ENCODE data around the gene HEYL. TPM values are rescaled to one million over a fixed set of nuclear protein-coding genes. Genes with fewer than 3 reads are reported as not detected.

Gene HEYL
- total and polyA plus RNA-seq, 4 donors = 7.6 to 19.6 (median 10.9) TPM

- ATAC-seq (ENCODE audit: insufficient read depth, low FRiP score) = no peak
- Histone ChIP-seq H3K27ac (ENCODE audit: low read depth in 1 of 2, low read length in 1 of 2) (no peak overlapping the region), H3K27me3 (ENCODE audit: control insufficient read depth in 3 of 3, insufficient read depth in 3 of 3, low read length in 2 of 3) (no peaks in the 10 kb centered on the region), H3K36me3 (ENCODE audit: control insufficient read depth in 4 of 4, insufficient read depth in 4 of 4, low read length in 4 of 4) (no peaks in the 10 kb centered on the region), H3K4me3 (no peak overlapping the region), H3K9ac (ENCODE audit: insufficient read depth in 1 of 2, low read length in 2 of 2) (no peak overlapping the region), H3K4me1 (ENCODE audit: control insufficient read depth in 5 of 5, insufficient read depth in 5 of 5, low read length in 5 of 5) (no peaks in the 10 kb centered on the region), H3K9me3 (ENCODE audit: control insufficient read depth in 4 of 4, insufficient read depth in 3 of 4, low read length in 3 of 4) (peaks cover 0 to 2% (median 0%) of the 10 kb centered on the region in 4 donors)
- no peak for TF ChIP-seq CTCF (IDR thresholded peaks at IDR 0.05; ENCODE audit: control extremely low read depth, extremely low read depth)
- DNase-seq = no peak
- 91 to 93% methylated on average over 4 of the region's 4 CpGs for WGBS, 2 donors
Measured at GRCh38 chr1:39617488-39618049, 21.9 kb downstream of the HEYL start.

GRCh38 chr1:39615086-39615673, 24.3 kb downstream of the HEYL start:
- H3K27ac ChIP-seq (ENCODE audit: low read depth in 1 of 2, low read length in 1 of 2) = no peak overlapping the region
- no peaks in the 10 kb centered on the region for H3K36me3 ChIP-seq (ENCODE audit: control insufficient read depth in 4 of 4, insufficient read depth in 4 of 4, low read length in 4 of 4)
- TF ChIP-seq CTCF (IDR thresholded peaks at IDR 0.05; ENCODE audit: control extremely low read depth, extremely low read depth) = no peak
- no peak overlapping the region for H3K9ac ChIP-seq (ENCODE audit: insufficient read depth in 1 of 2, low read length in 2 of 2)
- H3K27me3 ChIP-seq (ENCODE audit: control insufficient read depth in 3 of 3, insufficient read depth in 3 of 3, low read length in 2 of 3) = no peaks in the 10 kb centered on the region
- no peak overlapping the region for H3K4me3 ChIP-seq
- DNase-seq (peak; percentile 31 to 47 (median 31)), ATAC-seq (ENCODE audit: insufficient read depth, low FRiP score) (no peak)
- no peaks in the 10 kb centered on the region for H3K4me1 ChIP-seq (ENCODE audit: control insufficient read depth in 5 of 5, insufficient read depth in 5 of 5, low read length in 5 of 5)
- H3K9me3 ChIP-seq (ENCODE audit: control insufficient read depth in 4 of 4, insufficient read depth in 3 of 4, low read length in 3 of 4) = peaks cover 0 to 2% (median 0%) of the 10 kb centered on the region in 4 donors
- WGBS, 2 donors = 64 to 70% methylated on average over 8 of the region's 8 CpGs

- no peak for ATAC-seq (ENCODE audit: insufficient read depth, low FRiP score)
- WGBS, 2 donors = 95 to 96% methylated on average over 6 of the region's 6 CpGs
- no peak for TF ChIP-seq CTCF (IDR thresholded peaks at IDR 0.05; ENCODE audit: control extremely low read depth, extremely low read depth)
Measured at GRCh38 chr1:39614488-39614887, 25.0 kb downstream of the HEYL start.

More at GRCh38 chr1:39614488-39614887, 25.0 kb downstream of the HEYL start:
- DNase-seq = no peak
- H3K9me3 ChIP-seq (ENCODE audit: control insufficient read depth in 4 of 4, insufficient read depth in 3 of 4, low read length in 3 of 4) = peaks cover 0 to 2% (median 0%) of the 10 kb centered on the region in 4 donors
- no peaks in the 10 kb centered on the region for H3K36me3 ChIP-seq (ENCODE audit: control insufficient read depth in 4 of 4, insufficient read depth in 4 of 4, low read length in 4 of 4)
- no peaks in the 10 kb centered on the region for H3K27me3 ChIP-seq (ENCODE audit: control insufficient read depth in 3 of 3, insufficient read depth in 3 of 3, low read length in 2 of 3)
- peaks cover 0 to 4% (median 0%) of the 10 kb centered on the region in 5 donors for H3K4me1 ChIP-seq (ENCODE audit: control insufficient read depth in 5 of 5, insufficient read depth in 5 of 5, low read length in 5 of 5)
- H3K9ac ChIP-seq (ENCODE audit: insufficient read depth in 1 of 2, low read length in 2 of 2) = no peak overlapping the region
- H3K4me3 ChIP-seq = no peak overlapping the region
- no peak overlapping the region for H3K27ac ChIP-seq (ENCODE audit: low read depth in 1 of 2, low read length in 1 of 2)
